HEK293 (cell line): Measurements from ENCODE around the gene MTIF2.

Experiments used
- GLI2 ChIP-seq: fragments of 450-650 bp; formaldehyde crosslinking; IDR thresholded peaks from 2 replicates; pipeline ENCODE4; 2017; ENCODE audit warnings: missing biosample characterization, missing genetic modification characterization, low read depth, borderline replicate concordance
- KLF1 ChIP-seq: fragments of 450-650 bp; formaldehyde crosslinking; IDR thresholded peaks from 2 replicates; pipeline ENCODE4 v1.5.1; 2016; ENCODE audit warnings: missing biosample characterization, missing genetic modification characterization
- MYNN ChIP-seq: fragments of 450-650 bp; formaldehyde crosslinking; IDR thresholded peaks from 2 replicates; pipeline ENCODE4 v1.5.1; 2016; ENCODE audit warnings: missing biosample characterization, missing genetic modification characterization, borderline replicate concordance
- SCRT1 ChIP-seq: fragments of 450-650 bp; formaldehyde crosslinking; IDR thresholded peaks from 2 replicates; pipeline ENCODE4 v1.5.1; 2016; ENCODE audit warnings: missing biosample characterization, missing genetic modification characterization, borderline replicate concordance
- SCRT2 ChIP-seq: fragments of 450-650 bp; formaldehyde crosslinking; IDR thresholded peaks from 2 replicates; pipeline ENCODE4 v1.5.1; 2016; ENCODE audit warnings: missing biosample characterization, missing genetic modification characterization
- SP2 ChIP-seq: fragments of 450-650 bp; formaldehyde crosslinking; IDR thresholded peaks from 2 replicates; pipeline ENCODE4 v1.5.1; 2016; ENCODE audit warnings: missing biosample characterization, missing genetic modification characterization
- YY1 ChIP-seq: fragments of 450-650 bp; formaldehyde crosslinking; IDR thresholded peaks from 2 replicates; pipeline ENCODE4 v1.5.1; 2018; ENCODE audit warnings: missing biosample characterization, missing genetic modification characterization
- ZFHX2 ChIP-seq: fragments of 450-650 bp; formaldehyde crosslinking; conservative IDR thresholded peaks from 2 replicates; pipeline ENCODE4 v1.5.1; 2016; ENCODE audit warnings: missing biosample characterization, missing genetic modification characterization
- ZNF132 ChIP-seq: fragments of 450-650 bp; formaldehyde crosslinking; IDR thresholded peaks from 2 replicates; pipeline ENCODE4 v1.5.1; 2017; ENCODE audit warnings: missing biosample characterization, missing genetic modification characterization, borderline replicate concordance
- ZNF133 ChIP-seq: fragments of 450-650 bp; formaldehyde crosslinking; IDR thresholded peaks from 2 replicates; pipeline ENCODE4 v1.5.1; 2016; ENCODE audit warnings: missing biosample characterization, missing genetic modification characterization
- ZNF2 ChIP-seq: fragments of 450-650 bp; formaldehyde crosslinking; IDR thresholded peaks from 2 replicates; pipeline ENCODE4 v1.5.1; 2016; ENCODE audit warnings: missing biosample characterization, missing genetic modification characterization
- ZNF223 ChIP-seq: fragments of 450-650 bp; formaldehyde crosslinking; IDR thresholded peaks from 2 replicates; pipeline ENCODE4 v1.5.1; 2016; ENCODE audit warnings: missing biosample characterization, missing genetic modification characterization
- ZNF266 ChIP-seq: fragments of 450-650 bp; formaldehyde crosslinking; IDR thresholded peaks from 2 replicates; pipeline ENCODE4 v1.5.1; 2016; ENCODE audit warnings: missing biosample characterization, missing genetic modification characterization, low read depth
- ZNF433 ChIP-seq: fragments of 450-650 bp; formaldehyde crosslinking; IDR thresholded peaks from 2 replicates; pipeline ENCODE4 v1.5.1; 2016; ENCODE audit warnings: missing biosample characterization, missing genetic modification characterization, low read depth
- ZNF473 ChIP-seq: fragments of 450-650 bp; formaldehyde crosslinking; IDR thresholded peaks from 2 replicates; pipeline ENCODE4 v1.5.1; 2017; ENCODE audit warnings: missing biosample characterization, missing genetic modification characterization
- ZNF521 ChIP-seq: fragments of 450-650 bp; formaldehyde crosslinking; IDR thresholded peaks from 2 replicates; pipeline ENCODE4 v1.5.1; 2017; ENCODE audit warnings: missing biosample characterization, mild to moderate bottlenecking, missing genetic modification characterization
- ZNF529 ChIP-seq: fragments of 450-650 bp; formaldehyde crosslinking; IDR thresholded peaks from 2 replicates; pipeline ENCODE4 v1.5.1; 2017; ENCODE audit warnings: missing genetic modification characterization, missing biosample characterization; ENCODE audit not compliant: insufficient replicate concordance
- ZNF530 ChIP-seq: fragments of 450-650 bp; formaldehyde crosslinking; IDR thresholded peaks from 2 replicates; pipeline ENCODE4 v1.5.1; 2016; ENCODE audit warnings: low read depth, missing biosample characterization, missing genetic modification characterization
- ZNF544 ChIP-seq: fragments of 450-650 bp; formaldehyde crosslinking; IDR thresholded peaks from 2 replicates; pipeline ENCODE4 v1.5.0; 2017; ENCODE audit warnings: missing biosample characterization, missing genetic modification characterization
- ZNF555 ChIP-seq: fragments of 450-650 bp; formaldehyde crosslinking; conservative IDR thresholded peaks from 2 replicates; pipeline ENCODE4 v1.5.1; 2017; ENCODE audit warnings: missing biosample characterization, mild to moderate bottlenecking, missing genetic modification characterization, inconsistent platforms
- ZNF623 ChIP-seq: fragments of 450-650 bp; formaldehyde crosslinking; IDR thresholded peaks from 2 replicates; pipeline ENCODE4 v1.5.1; 2016; ENCODE audit warnings: missing biosample characterization, missing genetic modification characterization
- ZNF670 ChIP-seq: fragments of 450-650 bp; formaldehyde crosslinking; IDR thresholded peaks from 2 replicates; pipeline ENCODE4 v1.5.1; 2016; ENCODE audit warnings: missing biosample characterization, missing genetic modification characterization, low read depth
- ZNF677 ChIP-seq: fragments of 450-650 bp; IDR thresholded peaks from 2 replicates; pipeline ENCODE4 v1.5.0; 2018; ENCODE audit warnings: missing biosample characterization, mild to moderate bottlenecking, missing genetic modification characterization, moderate library complexity
- TF ChIP-seq, protein P1 (sequence below): fragments of 450-650 bp; formaldehyde crosslinking; IDR thresholded peaks from 2 replicates; pipeline ENCODE4; 2016; ENCODE audit warnings: missing biosample characterization, missing genetic modification characterization
- TF ChIP-seq, protein P2 (sequence below): fragments of 450-650 bp; formaldehyde crosslinking; IDR thresholded peaks from 2 replicates; pipeline ENCODE4 v1.5.1; 2016; ENCODE audit warnings: missing biosample characterization, missing genetic modification characterization, low read depth
- TF ChIP-seq, protein P3 (sequence below): fragments of 450-650 bp; formaldehyde crosslinking; IDR thresholded peaks from 2 replicates; pipeline ENCODE4 v1.5.1; 2016; ENCODE audit warnings: missing biosample characterization, missing genetic modification characterization, borderline replicate concordance
- TF ChIP-seq, protein P4 (sequence below): fragments of 450-650 bp; formaldehyde crosslinking; IDR thresholded peaks from 2 replicates; pipeline ENCODE4 v1.5.1; 2016; ENCODE audit warnings: missing biosample characterization, missing genetic modification characterization
- TF ChIP-seq, protein P5 (sequence below): fragments of 450-650 bp; formaldehyde crosslinking; IDR thresholded peaks from 2 replicates; pipeline ENCODE4 v1.5.1; 2016; ENCODE audit warnings: missing biosample characterization, missing genetic modification characterization
- TF ChIP-seq, protein P6 (sequence below): fragments of 450-650 bp; IDR thresholded peaks from 2 replicates; pipeline ENCODE4 v1.5.1; 2018; ENCODE audit warnings: missing biosample characterization, mild to moderate bottlenecking, missing genetic modification characterization

MTIF2 gene

DNA sequence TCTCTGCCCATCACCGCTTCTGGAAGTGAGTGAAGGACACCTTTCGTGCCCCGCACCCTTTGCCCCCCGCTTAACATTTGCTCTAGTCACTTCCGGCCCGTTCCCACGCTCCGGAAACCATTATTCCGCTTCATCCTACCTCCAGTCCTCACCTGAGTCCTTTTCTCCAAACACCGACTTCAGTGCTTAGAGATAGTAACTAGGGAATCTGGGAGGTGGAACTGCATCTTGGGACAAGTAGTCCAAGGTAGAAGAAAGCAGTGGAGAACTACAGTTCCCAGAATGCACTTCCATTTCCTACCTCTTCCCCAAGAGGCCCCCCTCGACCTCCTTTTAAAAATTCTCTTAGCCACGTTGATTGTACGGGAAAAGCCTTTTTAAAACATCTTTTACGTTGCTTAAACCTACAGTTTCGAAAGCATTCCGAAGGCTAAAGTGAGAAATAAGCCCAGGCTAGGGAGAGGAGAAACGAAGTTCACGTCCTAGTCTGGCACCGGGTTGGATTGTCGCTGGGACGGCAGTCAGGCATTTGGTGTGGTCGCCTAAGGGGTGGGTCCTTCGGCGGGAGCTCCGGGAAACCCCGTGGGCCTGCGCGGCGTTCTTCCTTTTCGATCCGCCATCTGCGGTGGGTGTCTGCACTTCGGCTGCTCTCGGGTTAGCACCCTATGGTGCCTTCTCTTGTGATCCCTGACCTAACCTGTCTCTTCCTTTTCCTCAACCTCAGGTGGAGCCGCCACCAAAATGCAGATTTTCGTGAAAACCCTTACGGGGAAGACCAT lies 36.8 kb downstream of the MTIF2 start, which contains the start of the genes CLHC1 and RPS27A (continued):
- TF ChIP-seq ZNF623 (tag by site-specific recombination) (no peak), ZNF555 (no peak), SP2 (tag by site-specific recombination) (no peak), ZNF521 (no peak), ZNF223 (tag by site-specific recombination) (no peak), ZNF266 (tag by site-specific recombination) (no peak), ZNF473 (tag by site-specific recombination) (no peak), ZNF530 (tag by site-specific recombination) (no peak), ZNF677 (no peak), ZNF132 (tag by site-specific recombination) (no peak), YY1 (0 out of 2 replicates have a peak, but pooled peaks have one; percentile 45), ZNF433 (tag by site-specific recombination) (no peak), ZNF670 (no peak), ZNF544 (tag by site-specific recombination) (no peak), MYNN (tag by site-specific recombination) (no peak), GLI2 (no peak), ZNF529 (tag by site-specific recombination) (no peak), SCRT2 (tag by site-specific recombination) (no peak), ZNF133 (tag by site-specific recombination) (no peak), ZFHX2 (tag by site-specific recombination) (no peak; the same call in 1 of the 2 replicates), ZNF2 (tag by site-specific recombination) (no peak), KLF1 (tag by site-specific recombination) (no peak), SCRT1 (tag by site-specific recombination) (no peak)
- TF ChIP-seq, protein P1, sequence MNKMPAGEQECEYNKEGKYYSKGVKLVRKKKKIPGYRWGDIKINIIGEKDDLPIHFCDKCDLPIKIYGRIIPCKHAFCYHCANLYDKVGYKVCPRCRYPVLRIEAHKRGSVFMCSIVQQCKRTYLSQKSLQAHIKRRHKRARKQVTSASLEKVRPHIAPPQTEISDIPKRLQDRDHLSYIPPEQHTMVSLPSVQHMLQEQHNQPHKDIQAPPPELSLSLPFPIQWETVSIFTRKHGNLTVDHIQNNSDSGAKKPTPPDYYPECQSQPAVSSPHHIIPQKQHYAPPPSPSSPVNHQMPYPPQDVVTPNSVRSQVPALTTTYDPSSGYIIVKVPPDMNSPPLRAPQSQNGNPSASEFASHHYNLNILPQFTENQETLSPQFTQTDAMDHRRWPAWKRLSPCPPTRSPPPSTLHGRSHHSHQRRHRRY (tag by site-specific recombination): no peak
- TF ChIP-seq, protein P2, sequence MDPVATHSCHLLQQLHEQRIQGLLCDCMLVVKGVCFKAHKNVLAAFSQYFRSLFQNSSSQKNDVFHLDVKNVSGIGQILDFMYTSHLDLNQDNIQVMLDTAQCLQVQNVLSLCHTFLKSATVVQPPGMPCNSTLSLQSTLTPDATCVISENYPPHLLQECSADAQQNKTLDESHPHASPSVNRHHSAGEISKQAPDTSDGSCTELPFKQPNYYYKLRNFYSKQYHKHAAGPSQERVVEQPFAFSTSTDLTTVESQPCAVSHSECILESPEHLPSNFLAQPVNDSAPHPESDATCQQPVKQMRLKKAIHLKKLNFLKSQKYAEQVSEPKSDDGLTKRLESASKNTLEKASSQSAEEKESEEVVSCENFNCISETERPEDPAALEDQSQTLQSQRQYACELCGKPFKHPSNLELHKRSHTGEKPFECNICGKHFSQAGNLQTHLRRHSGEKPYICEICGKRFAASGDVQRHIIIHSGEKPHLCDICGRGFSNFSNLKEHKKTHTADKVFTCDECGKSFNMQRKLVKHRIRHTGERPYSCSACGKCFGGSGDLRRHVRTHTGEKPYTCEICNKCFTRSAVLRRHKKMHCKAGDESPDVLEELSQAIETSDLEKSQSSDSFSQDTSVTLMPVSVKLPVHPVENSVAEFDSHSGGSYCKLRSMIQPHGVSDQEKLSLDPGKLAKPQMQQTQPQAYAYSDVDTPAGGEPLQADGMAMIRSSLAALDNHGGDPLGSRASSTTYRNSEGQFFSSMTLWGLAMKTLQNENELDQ (tag by site-specific recombination): no peak
- TF ChIP-seq, protein P3, sequence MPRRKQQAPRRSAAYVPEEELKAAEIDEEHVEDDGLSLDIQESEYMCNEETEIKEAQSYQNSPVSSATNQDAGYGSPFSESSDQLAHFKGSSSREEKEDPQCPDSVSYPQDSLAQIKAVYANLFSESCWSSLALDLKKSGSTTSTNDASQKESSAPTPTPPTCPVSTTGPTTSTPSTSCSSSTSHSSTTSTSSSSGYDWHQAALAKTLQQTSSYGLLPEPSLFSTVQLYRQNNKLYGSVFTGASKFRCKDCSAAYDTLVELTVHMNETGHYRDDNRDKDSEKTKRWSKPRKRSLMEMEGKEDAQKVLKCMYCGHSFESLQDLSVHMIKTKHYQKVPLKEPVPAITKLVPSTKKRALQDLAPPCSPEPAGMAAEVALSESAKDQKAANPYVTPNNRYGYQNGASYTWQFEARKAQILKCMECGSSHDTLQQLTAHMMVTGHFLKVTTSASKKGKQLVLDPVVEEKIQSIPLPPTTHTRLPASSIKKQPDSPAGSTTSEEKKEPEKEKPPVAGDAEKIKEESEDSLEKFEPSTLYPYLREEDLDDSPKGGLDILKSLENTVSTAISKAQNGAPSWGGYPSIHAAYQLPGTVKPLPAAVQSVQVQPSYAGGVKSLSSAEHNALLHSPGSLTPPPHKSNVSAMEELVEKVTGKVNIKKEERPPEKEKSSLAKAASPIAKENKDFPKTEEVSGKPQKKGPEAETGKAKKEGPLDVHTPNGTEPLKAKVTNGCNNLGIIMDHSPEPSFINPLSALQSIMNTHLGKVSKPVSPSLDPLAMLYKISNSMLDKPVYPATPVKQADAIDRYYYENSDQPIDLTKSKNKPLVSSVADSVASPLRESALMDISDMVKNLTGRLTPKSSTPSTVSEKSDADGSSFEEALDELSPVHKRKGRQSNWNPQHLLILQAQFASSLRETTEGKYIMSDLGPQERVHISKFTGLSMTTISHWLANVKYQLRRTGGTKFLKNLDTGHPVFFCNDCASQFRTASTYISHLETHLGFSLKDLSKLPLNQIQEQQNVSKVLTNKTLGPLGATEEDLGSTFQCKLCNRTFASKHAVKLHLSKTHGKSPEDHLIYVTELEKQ (tag by site-specific recombination): no peak
- TF ChIP-seq, protein P4, sequence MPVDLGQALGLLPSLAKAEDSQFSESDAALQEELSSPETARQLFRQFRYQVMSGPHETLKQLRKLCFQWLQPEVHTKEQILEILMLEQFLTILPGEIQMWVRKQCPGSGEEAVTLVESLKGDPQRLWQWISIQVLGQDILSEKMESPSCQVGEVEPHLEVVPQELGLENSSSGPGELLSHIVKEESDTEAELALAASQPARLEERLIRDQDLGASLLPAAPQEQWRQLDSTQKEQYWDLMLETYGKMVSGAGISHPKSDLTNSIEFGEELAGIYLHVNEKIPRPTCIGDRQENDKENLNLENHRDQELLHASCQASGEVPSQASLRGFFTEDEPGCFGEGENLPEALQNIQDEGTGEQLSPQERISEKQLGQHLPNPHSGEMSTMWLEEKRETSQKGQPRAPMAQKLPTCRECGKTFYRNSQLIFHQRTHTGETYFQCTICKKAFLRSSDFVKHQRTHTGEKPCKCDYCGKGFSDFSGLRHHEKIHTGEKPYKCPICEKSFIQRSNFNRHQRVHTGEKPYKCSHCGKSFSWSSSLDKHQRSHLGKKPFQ (tag by site-specific recombination): no peak
- TF ChIP-seq, protein P5, sequence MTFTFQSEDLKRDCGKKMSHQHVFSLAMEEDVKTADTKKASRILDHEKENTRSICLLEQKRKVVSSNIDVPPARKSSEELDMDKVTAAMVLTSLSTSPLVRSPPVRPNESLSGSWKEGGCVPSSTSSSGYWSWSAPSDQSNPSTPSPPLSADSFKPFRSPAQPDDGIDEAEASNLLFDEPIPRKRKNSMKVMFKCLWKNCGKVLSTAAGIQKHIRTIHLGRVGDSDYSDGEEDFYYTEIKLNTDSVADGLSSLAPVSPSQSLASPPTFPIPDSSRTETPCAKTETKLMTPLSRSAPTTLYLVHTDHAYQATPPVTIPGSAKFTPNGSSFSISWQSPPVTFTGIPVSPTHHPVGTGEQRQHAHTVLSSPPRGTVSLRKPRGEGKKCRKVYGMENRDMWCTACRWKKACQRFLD (tag by site-specific recombination): no peak
- TF ChIP-seq, protein P6, sequence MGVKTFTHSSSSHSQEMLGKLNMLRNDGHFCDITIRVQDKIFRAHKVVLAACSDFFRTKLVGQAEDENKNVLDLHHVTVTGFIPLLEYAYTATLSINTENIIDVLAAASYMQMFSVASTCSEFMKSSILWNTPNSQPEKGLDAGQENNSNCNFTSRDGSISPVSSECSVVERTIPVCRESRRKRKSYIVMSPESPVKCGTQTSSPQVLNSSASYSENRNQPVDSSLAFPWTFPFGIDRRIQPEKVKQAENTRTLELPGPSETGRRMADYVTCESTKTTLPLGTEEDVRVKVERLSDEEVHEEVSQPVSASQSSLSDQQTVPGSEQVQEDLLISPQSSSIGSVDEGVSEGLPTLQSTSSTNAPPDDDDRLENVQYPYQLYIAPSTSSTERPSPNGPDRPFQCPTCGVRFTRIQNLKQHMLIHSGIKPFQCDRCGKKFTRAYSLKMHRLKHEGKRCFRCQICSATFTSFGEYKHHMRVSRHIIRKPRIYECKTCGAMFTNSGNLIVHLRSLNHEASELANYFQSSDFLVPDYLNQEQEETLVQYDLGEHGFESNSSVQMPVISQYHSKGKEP: no peak
